B cell (primary cell): Measurements from ENCODE around the gene RHPN2. TPM values are rescaled to one million over a fixed set of nuclear protein-coding genes. Genes with fewer than 3 reads are reported as not detected.

Experiments
- ATAC-seq: fragments of 200-7000 bp; cut with Tn5 transposase; one replicate; pipeline ENCODE4 v1.10.0; 2021; ENCODE audit warnings: low read depth, mild to moderate bottlenecking, moderate number of reproducible peaks, moderate library complexity
- CTCF ChIA-PET: fragments of 350-600 bp; sonication (Branson Sonifier 250); formaldehyde crosslinking; loops from one replicate; lab custom pipeline; 2021; ENCODE audit warnings: antibody characterized with exemption, inconsistent platforms; lab: Charles Lee
- POLR2A ChIA-PET: fragments of 350-600 bp; sonication (Branson Sonifier 250); formaldehyde crosslinking; loops from one replicate; lab custom pipeline; 2021; ENCODE audit warnings: antibody characterized with exemption; lab: Charles Lee
- DNase-seq: peaks from one replicate; pipeline ENCODE4 v3.0.0; 2013
- H2AFZ ChIP-seq: 2 replicates; pipeline ENCODE4 v1.6.1; 2012; ENCODE audit warnings: mild to moderate bottlenecking, low read depth, low read length; ENCODE audit not compliant: insufficient read depth, poor library complexity, severe bottlenecking
- H3K27ac ChIP-seq, 2 donors: 1 replicate in 1 of 2; 2 replicates in 1 of 2; pipeline ENCODE4 v1.5.1; 2012 to 2013; ENCODE audit warnings: low read length in 2 of 2, mild to moderate bottlenecking in 2 of 2, moderate library complexity in 1 of 2
- H3K27me3 ChIP-seq, 4 experiments: fragments of 200-600 bp in 1 of 4; sonication (generic) in 1 of 4; replicated peaks in 1 of 4; 1 replicate in 2 of 4; 2 replicates in 2 of 4; pipeline versions ENCODE4 v1.6.1 to v1.7.0; 2013 to 2016; ENCODE audit warnings: low read length in 3 of 4, mild to moderate bottlenecking in 2 of 4, mixed read lengths in 1 of 4, moderate library complexity in 1 of 4; ENCODE audit not compliant: insufficient read depth in 4 of 4, control insufficient read depth in 3 of 4; ENCODE audit errors: control extremely low read depth in 1 of 4
- H3K36me3 ChIP-seq, 2 experiments: replicated peaks in 1 of 2; 1 replicate in 1 of 2; 2 replicates in 1 of 2; pipeline versions ENCODE4 v1.6.1 to v1.7.1; 2013; ENCODE audit warnings: low read length in 1 of 2; ENCODE audit not compliant: insufficient read depth in 2 of 2, control insufficient read depth in 1 of 2; ENCODE audit errors: control extremely low read depth in 1 of 2, extremely low read depth in 1 of 2
- H3K4me1 ChIP-seq, 2 donors: fragments of 200-600 bp in 1 of 2; sonication (generic) in 1 of 2; 1 replicate in 1 of 2; 2 replicates in 1 of 2; pipeline versions ENCODE4 v1.5.1 to v1.6.1; 2013 to 2017; ENCODE audit warnings: low read length in 2 of 2; ENCODE audit not compliant: control insufficient read depth in 2 of 2, insufficient read depth in 2 of 2
- H3K4me2 ChIP-seq: replicated peaks from 2 replicates; pipeline ENCODE3; 2012; ENCODE audit warnings: mild to moderate bottlenecking, low read depth, low read length; ENCODE audit not compliant: poor library complexity, severe bottlenecking
- H3K4me3 ChIP-seq, 5 experiments: fragments of 200-600 bp in 1 of 5; sonication (generic) in 1 of 5; 1 replicate in 3 of 5; 2 replicates in 2 of 5; pipeline versions ENCODE4 v1.5.1 to v1.7.0; 2011 to 2016; ENCODE audit warnings: low read length in 4 of 5, mild to moderate bottlenecking in 4 of 5, low read depth in 2 of 5, control low read depth in 1 of 5, moderate library complexity in 1 of 5; ENCODE audit not compliant: insufficient read depth in 1 of 5; ENCODE audit errors: control extremely low read depth in 1 of 5, extremely low read depth in 1 of 5
- H3K79me2 ChIP-seq: fragments of 200-600 bp; sonication (generic); one replicate; pipeline ENCODE4 v1.6.0; 2016; ENCODE audit warnings: low read length; ENCODE audit not compliant: control insufficient read depth, insufficient read depth
- H3K9ac ChIP-seq: fragments of 200-600 bp; sonication (generic); 2 replicates; pipeline ENCODE4 v1.6.1; 2017; ENCODE audit warnings: mild to moderate bottlenecking, low read length, moderate library complexity
- H3K9me3 ChIP-seq, 3 donors: one replicate each; pipeline versions ENCODE4 v1.6.1 to v1.7.1; 2013; ENCODE audit warnings: low read length in 2 of 3; ENCODE audit not compliant: control insufficient read depth in 2 of 3, insufficient read depth in 1 of 3; ENCODE audit errors: control extremely low read depth in 1 of 3
- H4K20me1 ChIP-seq: 2 replicates; pipeline ENCODE4 v1.6.0; 2012; ENCODE audit warnings: mild to moderate bottlenecking, low read length; ENCODE audit not compliant: insufficient read depth, control insufficient read depth, poor library complexity, severe bottlenecking
- H3K27ac Mint-ChIP-seq: one replicate; pipeline ENCODE4 v1.8.0; 2021; ENCODE audit warnings: mixed read lengths
- H3K27me3 Mint-ChIP-seq: one replicate; pipeline ENCODE4 v1.8.0; 2021; ENCODE audit warnings: mixed read lengths
- H3K4me1 Mint-ChIP-seq: one replicate; pipeline ENCODE4 v1.8.0; 2021; ENCODE audit warnings: mixed read lengths
- H3K4me3 Mint-ChIP-seq: one replicate; pipeline ENCODE4 v1.8.0; 2021; ENCODE audit warnings: mixed read lengths
- H3K9me3 Mint-ChIP-seq: one replicate; pipeline ENCODE4 v1.8.0; 2022; ENCODE audit warnings: mixed read lengths; ENCODE audit not compliant: insufficient read depth
- EZH2 ChIP-seq: IDR thresholded peaks from 2 replicates; pipeline ENCODE4 v1.6.1; 2012; ENCODE audit warnings: borderline replicate concordance, low read depth, mild to moderate bottlenecking, moderate library complexity, low read length; ENCODE audit not compliant: insufficient read depth, poor library complexity, severe bottlenecking
- WGBS: methylation state at CpG from one replicate; pipeline ENCODE4 v1.1.5; 2013; ENCODE audit warnings: missing lambda C conversion rate; ENCODE audit not compliant: insufficient coverage; 5-methylcytosine and 5-hydroxymethylcytosine counted together
- intact Hi-C: fragments of 100-400 bp; cut with micrococcal nuclease; formaldehyde crosslinking; loops from one replicate; pipeline ENCODE4 v1.10.0; 2022
- polyA plus RNA-seq: library from polyadenylated mRNA; depleted of rRNA; stranded (reverse); fragments of >200 nt; gene quantifications from 2 replicates; pipeline ENCODE4 v1.2.3, GENCODE V29; 2012
- total RNA-seq, 2 donors: library from RNA; stranded (reverse); fragments of 120-200 nt in 1 of 2; gene quantifications; 1 replicate in 1 of 2; 2 replicates in 1 of 2; pipeline versions ENCODE4 v1.2.3 to v1.2.4, GENCODE V29; 2013 to 2022
- TF ChIP-seq, protein P1 (sequence below): fragments of 200-600 bp; IDR thresholded peaks from one replicate; pipeline ENCODE4 v1.8.0; 2022; ENCODE audit warnings: antibody characterized with exemption, mild to moderate bottlenecking

RHPN2 gene
- total and polyA plus RNA-seq, 2 donors (not counting 1 experiment from before 2014, with no cell fraction given), result 4.9 to 5.5 TPM

DNA sequence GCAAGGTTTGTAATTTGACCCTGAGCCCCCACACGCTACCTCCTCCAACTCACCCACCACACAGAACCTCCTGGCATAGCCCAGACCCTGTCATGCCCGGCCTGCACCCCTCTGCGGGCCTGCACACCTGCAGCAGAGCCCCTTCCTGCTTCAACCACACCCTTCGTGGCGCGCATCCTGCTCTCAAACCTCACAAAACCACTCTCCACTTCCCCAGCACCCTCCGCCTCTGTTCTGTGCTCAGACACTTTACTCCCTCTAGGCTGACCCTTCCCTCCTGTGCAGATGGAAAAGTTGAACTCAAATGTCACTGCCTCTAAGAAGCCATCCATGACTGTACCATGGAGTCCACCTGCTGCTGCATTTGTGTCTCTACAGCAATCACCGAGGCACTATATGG, 64.2 kb downstream of the RHPN2 start:
- no peak for DNase-seq
- H3K36me3 ChIP-seq, result no peaks in the 10 kb centered on the region
- H3K9ac ChIP-seq, result no peak overlapping the region
- no peak for ATAC-seq
- no peak overlapping the region for H2AFZ ChIP-seq
- Mint-ChIP-seq H3K4me1 (peaks cover 4% of the 10 kb centered on the region), H3K9me3 (no peaks in the 10 kb centered on the region), H3K4me3 (no peak overlapping the region), H3K27ac (no peak overlapping the region), H3K27me3 (no peaks in the 10 kb centered on the region)
- 41% methylated on average over 7 of the region's 8 CpGs for WGBS
- no peak overlapping the region for H3K27ac ChIP-seq
- POLR2A ChIA-PET, result no interaction called here
- no peaks in the 10 kb centered on the region for H3K79me2 ChIP-seq
- H3K27me3 ChIP-seq, result no peaks in the 10 kb centered on the region
- no peaks in the 10 kb centered on the region for H4K20me1 ChIP-seq
- no peak overlapping the region for H3K4me3 ChIP-seq
- TF ChIP-seq EZH2, result no peak
- TF ChIP-seq, protein P1, sequence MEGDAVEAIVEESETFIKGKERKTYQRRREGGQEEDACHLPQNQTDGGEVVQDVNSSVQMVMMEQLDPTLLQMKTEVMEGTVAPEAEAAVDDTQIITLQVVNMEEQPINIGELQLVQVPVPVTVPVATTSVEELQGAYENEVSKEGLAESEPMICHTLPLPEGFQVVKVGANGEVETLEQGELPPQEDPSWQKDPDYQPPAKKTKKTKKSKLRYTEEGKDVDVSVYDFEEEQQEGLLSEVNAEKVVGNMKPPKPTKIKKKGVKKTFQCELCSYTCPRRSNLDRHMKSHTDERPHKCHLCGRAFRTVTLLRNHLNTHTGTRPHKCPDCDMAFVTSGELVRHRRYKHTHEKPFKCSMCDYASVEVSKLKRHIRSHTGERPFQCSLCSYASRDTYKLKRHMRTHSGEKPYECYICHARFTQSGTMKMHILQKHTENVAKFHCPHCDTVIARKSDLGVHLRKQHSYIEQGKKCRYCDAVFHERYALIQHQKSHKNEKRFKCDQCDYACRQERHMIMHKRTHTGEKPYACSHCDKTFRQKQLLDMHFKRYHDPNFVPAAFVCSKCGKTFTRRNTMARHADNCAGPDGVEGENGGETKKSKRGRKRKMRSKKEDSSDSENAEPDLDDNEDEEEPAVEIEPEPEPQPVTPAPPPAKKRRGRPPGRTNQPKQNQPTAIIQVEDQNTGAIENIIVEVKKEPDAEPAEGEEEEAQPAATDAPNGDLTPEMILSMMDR, result no peak
- no peak overlapping the region for H3K4me2 ChIP-seq
- intact Hi-C loops, result no loop called here
- H3K9me3 ChIP-seq, result no peaks in the 10 kb centered on the region
- no peaks in the 10 kb centered on the region for H3K4me1 ChIP-seq
- CTCF ChIA-PET, result no interaction called here

DNA sequence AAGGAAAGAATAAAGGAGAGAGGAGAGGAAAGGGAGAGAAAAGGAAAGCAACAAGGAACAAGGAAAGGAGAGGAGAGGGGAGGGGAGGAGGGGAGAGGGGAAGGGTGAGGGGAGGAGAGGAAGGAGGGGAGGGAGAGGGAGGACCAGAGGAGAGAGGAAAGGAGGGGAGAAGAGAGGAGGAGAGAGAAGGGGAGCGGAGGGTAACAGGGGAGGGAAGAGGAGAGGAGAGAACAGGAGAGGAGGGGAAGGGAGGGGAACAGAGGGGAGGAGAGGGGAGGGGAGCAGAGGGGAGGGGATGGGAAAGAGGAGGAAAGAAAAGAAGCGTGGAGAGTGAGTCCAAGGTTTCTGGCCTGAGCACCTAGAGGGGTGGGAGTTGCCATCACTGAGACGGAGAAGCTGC, 66.0 kb downstream of the RHPN2 start:
- WGBS, result 90% methylated on average over 3 of the region's 3 CpGs
- Histone ChIP-seq H4K20me1 (no peaks in the 10 kb centered on the region), H3K27me3 (no peaks in the 10 kb centered on the region), H3K9ac (no peak overlapping the region), H3K4me1 (no peaks in the 10 kb centered on the region), H3K36me3 (no peaks in the 10 kb centered on the region), H2AFZ (no peak overlapping the region), H3K4me2 (no peak overlapping the region), H3K4me3 (no peak overlapping the region), H3K9me3 (no peaks in the 10 kb centered on the region), H3K79me2 (no peaks in the 10 kb centered on the region), H3K27ac (no peak overlapping the region)
- intact Hi-C loops, result no loop called here
- ATAC-seq (no peak), DNase-seq (no peak)
- POLR2A ChIA-PET, result no interaction called here
- CTCF ChIA-PET, result no interaction called here
- Mint-ChIP-seq H3K27ac (no peak overlapping the region), H3K4me3 (no peak overlapping the region), H3K4me1 (peaks cover 4% of the 10 kb centered on the region), H3K27me3 (no peaks in the 10 kb centered on the region), H3K9me3 (no peaks in the 10 kb centered on the region)
- no peak for TF ChIP-seq EZH2
- TF ChIP-seq, protein P1, result no peak
